ENCODE measurements around the gene ANP32E.
"Not testable (repeated sequence)": the region's sequence is repeated elsewhere in the genome, so short reads cannot be mapped to it uniquely, and the experiment has no call there.

GRCh38 chr1:150215855-150216254 lies 20.1 kb downstream of the ANP32E start:
- TF ChIP-seq, protein P1, sequence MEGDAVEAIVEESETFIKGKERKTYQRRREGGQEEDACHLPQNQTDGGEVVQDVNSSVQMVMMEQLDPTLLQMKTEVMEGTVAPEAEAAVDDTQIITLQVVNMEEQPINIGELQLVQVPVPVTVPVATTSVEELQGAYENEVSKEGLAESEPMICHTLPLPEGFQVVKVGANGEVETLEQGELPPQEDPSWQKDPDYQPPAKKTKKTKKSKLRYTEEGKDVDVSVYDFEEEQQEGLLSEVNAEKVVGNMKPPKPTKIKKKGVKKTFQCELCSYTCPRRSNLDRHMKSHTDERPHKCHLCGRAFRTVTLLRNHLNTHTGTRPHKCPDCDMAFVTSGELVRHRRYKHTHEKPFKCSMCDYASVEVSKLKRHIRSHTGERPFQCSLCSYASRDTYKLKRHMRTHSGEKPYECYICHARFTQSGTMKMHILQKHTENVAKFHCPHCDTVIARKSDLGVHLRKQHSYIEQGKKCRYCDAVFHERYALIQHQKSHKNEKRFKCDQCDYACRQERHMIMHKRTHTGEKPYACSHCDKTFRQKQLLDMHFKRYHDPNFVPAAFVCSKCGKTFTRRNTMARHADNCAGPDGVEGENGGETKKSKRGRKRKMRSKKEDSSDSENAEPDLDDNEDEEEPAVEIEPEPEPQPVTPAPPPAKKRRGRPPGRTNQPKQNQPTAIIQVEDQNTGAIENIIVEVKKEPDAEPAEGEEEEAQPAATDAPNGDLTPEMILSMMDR (IDR thresholded peaks at IDR 0.05; ENCODE audit: insufficient read depth, low read length, poor library complexity, severe bottlenecking), result not testable (repeated sequence)
- not testable (repeated sequence) for TF ChIP-seq EZH2phosphoT487 (conservative IDR thresholded peaks at IDR 0.05; ENCODE audit: low read length)
